Psoas muscle (tissue), 8 donors: ENCODE data around the gene TTC9. TPM values are rescaled to one million over a fixed set of nuclear protein-coding genes. Genes with fewer than 3 reads are reported as not detected.
"Not testable (repeated sequence)": the region's sequence is repeated elsewhere in the genome, so short reads cannot be mapped to it uniquely, and the experiment has no call there.

Source experiments
- ATAC-seq, 4 donors: fragments of 200-7000 bp; cut with Tn5 transposase; one replicate each; pipeline ENCODE4 v1.9.1; 2020; ENCODE audit warnings: moderate library complexity in 3 of 4, mild to moderate bottlenecking in 2 of 4
- DNase-seq, 2 donors: peaks; one replicate each; pipeline ENCODE4 v3.0.0-alpha.2; 2020
- H3K27ac ChIP-seq: fragments of 200-600 bp; one replicate; pipeline ENCODE4 v1.8.0; 2022
- H3K27me3 ChIP-seq, 3 donors: fragments of 200-600 bp in 1 of 3; one replicate each; pipeline versions ENCODE4 v1.6.1 to v1.8.0; 2013 to 2022; ENCODE audit warnings: low read length in 2 of 3, mild to moderate bottlenecking in 2 of 3, moderate library complexity in 1 of 3; ENCODE audit not compliant: insufficient read depth in 3 of 3
- H3K36me3 ChIP-seq, 2 donors: fragments of 200-600 bp in 1 of 2; one replicate each; pipeline versions ENCODE4 v1.6.1 to v1.8.0; 2013 to 2022; ENCODE audit warnings: low read depth in 1 of 2, mild to moderate bottlenecking in 1 of 2, moderate library complexity in 1 of 2; ENCODE audit not compliant: insufficient read depth in 1 of 2
- H3K4me1 ChIP-seq: fragments of 200-600 bp; one replicate; pipeline ENCODE4 v1.8.0; 2022
- H3K4me3 ChIP-seq: fragments of 200-600 bp; one replicate; pipeline ENCODE4 v1.8.0; 2022; ENCODE audit warnings: mild to moderate bottlenecking
- H3K9me3 ChIP-seq: fragments of 200-600 bp; one replicate; pipeline ENCODE4 v1.8.0; 2022
- WGBS, 3 donors: extraction: QIAGEN DNeasy Blood & Tissue Kit; methylation state at CpG; one replicate each; pipeline versions ENCODE4 v1.1.6 to v1.1.7; 2013; 5-methylcytosine and 5-hydroxymethylcytosine counted together
- intact Hi-C, 2 donors: fragments of 100-400 bp; cut with DNase I; formaldehyde crosslinking; loops; one replicate each; pipeline versions ENCODE4 v1.11.0 to v1.14.2; 2022
- polyA plus RNA-seq, 3 donors: library from polyadenylated mRNA; stranded (reverse); fragments of 200-250 nt; gene quantifications; one replicate each; pipeline ENCODE4 v1.2.3, GENCODE V29; 2013
- total RNA-seq, 4 donors: library from RNA; stranded (reverse); fragmentation: NEBNext Ultra II Directional in 2 of 4; extraction: Animal tissue kit (Norgen Biotek cat#: 25700) in 2 of 4; gene quantifications; one replicate each; pipeline versions ENCODE4 v1.2.1 to v1.2.4, GENCODE V29; 2021 to 2023
- TF ChIP-seq, protein P1 (sequence below): fragments of 200-600 bp; IDR thresholded peaks from one replicate; pipeline ENCODE4 v1.8.0; 2022; ENCODE audit warnings: antibody characterized with exemption
- donor health status: healthy with polysubstance abuse.
- donor health status: DM: no; HTN: no; CAD: no; lungs with moderate emphysema.
- donor health status: Bipolar disorder and iron deficiency.
- donor health status: healthy.
- donor health status: DM: yes; HTN: yes; CAD: no.
- donor health status: DM: no; HTN: no; CAD: no.
- donor health status: DM: no; HTN: no; CAD: no.
- donor health status: DM: yes; HTN: yes; CAD: no.

Gene TTC9
- total and polyA plus RNA-seq, 7 donors: 2.5 to 15.1 (median 5.4) TPM

DNA sequence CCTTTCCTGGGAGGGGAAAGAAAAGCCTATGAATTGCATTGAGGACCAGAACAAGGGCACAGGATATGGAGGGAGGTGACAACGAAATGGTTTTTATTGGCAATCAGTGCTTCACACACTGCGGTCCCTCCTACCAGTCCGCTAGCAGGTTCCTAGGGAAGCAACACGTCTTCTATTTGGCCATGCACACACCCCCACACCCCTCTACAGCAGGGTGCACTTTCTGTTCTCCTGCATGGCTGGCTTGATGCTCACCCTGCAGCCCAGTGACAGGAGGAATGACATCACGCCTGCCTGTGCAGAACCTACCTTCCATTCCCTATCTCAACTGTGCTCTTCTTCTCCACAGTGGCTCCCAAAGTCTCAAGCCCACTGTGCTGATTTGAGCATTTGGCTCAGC is 57.9 kb downstream of the TTC9 start:
- H3K4me3 ChIP-seq: no peak overlapping the region
- H3K27me3 ChIP-seq: peaks cover 0 to 7% (median 0%) of the 10 kb centered on the region in 3 donors
- no peaks in the 10 kb centered on the region for H3K4me1 ChIP-seq
- no peak for ATAC-seq
- H3K36me3 ChIP-seq: no peaks in the 10 kb centered on the region
- 72 to 86% (median 73%) methylated on average over 5 of the region's 5 CpGs for WGBS, 3 donors
- TF ChIP-seq, protein P1, sequence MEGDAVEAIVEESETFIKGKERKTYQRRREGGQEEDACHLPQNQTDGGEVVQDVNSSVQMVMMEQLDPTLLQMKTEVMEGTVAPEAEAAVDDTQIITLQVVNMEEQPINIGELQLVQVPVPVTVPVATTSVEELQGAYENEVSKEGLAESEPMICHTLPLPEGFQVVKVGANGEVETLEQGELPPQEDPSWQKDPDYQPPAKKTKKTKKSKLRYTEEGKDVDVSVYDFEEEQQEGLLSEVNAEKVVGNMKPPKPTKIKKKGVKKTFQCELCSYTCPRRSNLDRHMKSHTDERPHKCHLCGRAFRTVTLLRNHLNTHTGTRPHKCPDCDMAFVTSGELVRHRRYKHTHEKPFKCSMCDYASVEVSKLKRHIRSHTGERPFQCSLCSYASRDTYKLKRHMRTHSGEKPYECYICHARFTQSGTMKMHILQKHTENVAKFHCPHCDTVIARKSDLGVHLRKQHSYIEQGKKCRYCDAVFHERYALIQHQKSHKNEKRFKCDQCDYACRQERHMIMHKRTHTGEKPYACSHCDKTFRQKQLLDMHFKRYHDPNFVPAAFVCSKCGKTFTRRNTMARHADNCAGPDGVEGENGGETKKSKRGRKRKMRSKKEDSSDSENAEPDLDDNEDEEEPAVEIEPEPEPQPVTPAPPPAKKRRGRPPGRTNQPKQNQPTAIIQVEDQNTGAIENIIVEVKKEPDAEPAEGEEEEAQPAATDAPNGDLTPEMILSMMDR: no peak
- no peaks in the 10 kb centered on the region for H3K9me3 ChIP-seq
- intact Hi-C loops: no loop called here
- no peak overlapping the region for H3K27ac ChIP-seq
- no peak for DNase-seq

DNA sequence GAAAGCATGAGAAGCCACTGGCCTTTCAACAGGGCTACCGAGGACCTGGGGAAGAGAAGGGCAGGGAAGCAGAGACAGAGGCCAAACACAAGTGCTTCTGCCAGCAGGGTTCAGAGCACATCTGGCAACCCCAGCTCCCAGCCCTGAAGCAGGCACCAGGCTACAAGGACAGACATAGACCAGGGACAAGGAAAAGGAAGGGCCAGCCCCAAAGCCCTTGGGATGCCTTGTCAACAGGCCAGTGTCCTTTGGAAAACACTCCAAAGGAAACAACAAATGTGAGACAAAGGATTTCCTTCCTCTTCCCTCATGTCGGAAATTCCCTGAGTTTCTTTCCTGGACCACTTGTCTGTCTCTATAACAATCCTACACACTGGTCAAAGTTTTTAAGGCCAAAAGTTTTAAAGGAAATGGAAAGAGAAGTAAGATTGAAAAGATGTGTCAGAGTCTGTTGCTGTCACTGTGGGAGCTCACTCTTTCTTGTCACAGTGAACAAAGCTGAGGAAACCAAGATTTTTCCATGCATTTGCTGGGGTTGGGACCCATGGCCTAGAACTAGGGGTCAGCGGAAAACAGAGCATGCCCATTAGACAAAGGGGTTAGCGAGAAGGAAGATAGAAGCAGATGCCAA is 59.4 kb downstream of the TTC9 start:
- Histone ChIP-seq H3K9me3 (no peaks in the 10 kb centered on the region), H3K4me3 (no peak overlapping the region), H3K27me3 (peaks cover 0 to 7% (median 0%) of the 10 kb centered on the region in 3 donors), H3K36me3 (no peaks in the 10 kb centered on the region), H3K27ac (no peak overlapping the region), H3K4me1 (no peaks in the 10 kb centered on the region)
- DNase-seq: no peak
- intact Hi-C loops: no loop called here
- TF ChIP-seq, protein P1: no peak
- 61 to 65% (median 61%) methylated on average over 4 of the region's 4 CpGs for WGBS, 3 donors
- ATAC-seq: no peak

DNA sequence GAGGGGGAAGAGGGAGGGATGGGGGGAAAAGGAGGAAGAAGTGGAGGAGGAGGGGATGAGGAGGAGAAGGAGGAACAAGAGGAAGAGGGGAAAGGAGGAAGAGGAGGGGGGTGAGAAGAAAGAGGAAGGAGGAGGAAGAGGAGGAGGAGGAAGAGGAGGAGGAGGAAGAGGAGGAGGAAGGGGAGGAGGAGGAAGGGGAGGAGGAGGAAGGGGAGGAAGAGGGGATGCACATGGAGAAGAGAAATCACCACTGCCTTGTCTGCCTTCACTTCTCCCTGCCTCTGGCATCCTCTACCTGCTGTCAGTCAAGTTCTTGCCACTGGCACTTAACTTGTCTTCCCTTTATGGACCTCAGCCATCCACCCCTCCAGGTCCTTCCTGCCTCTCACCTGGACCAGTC is 59.9 kb downstream of the TTC9 start:
- Histone ChIP-seq H3K9me3 (no peaks in the 10 kb centered on the region), H3K4me1 (no peaks in the 10 kb centered on the region), H3K4me3 (no peak overlapping the region), H3K27me3 (peaks cover 0 to 7% (median 0%) of the 10 kb centered on the region in 3 donors), H3K27ac (no peak overlapping the region), H3K36me3 (no peaks in the 10 kb centered on the region)
- intact Hi-C loops: no loop called here
- ATAC-seq: no peak
- no peak for DNase-seq
- TF ChIP-seq, protein P1: no peak

DNA sequence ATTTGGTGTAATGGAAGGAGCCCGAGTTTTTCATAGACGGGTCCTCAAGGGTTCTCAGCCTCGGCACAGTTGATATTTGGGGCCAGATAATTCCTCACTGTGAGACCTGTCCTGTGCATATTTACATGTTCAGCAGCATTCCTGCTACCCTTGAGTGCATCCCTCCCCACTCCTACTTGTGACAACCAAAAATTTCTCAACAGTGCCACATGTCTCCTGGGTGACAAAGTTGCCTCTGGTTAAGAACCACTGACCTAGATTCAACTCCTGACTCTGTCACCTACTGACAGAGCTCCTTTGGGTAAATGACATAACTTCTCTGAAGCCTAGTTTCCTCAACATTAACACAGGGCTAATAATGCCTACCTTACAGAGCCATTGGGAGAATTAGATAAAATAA is 60.4 kb downstream of the TTC9 start:
- Histone ChIP-seq H3K36me3 (no peaks in the 10 kb centered on the region), H3K4me1 (no peaks in the 10 kb centered on the region), H3K27ac (no peak overlapping the region), H3K27me3 (peaks cover 0 to 7% (median 0%) of the 10 kb centered on the region in 3 donors), H3K4me3 (no peak overlapping the region), H3K9me3 (no peaks in the 10 kb centered on the region)
- DNase-seq (no peak), ATAC-seq (no peak)
- TF ChIP-seq, protein P1: no peak
- intact Hi-C loops: no loop called here
- WGBS, 3 donors: 53 to 81% (median 78%) methylated on average over 3 of the region's 3 CpGs

DNA sequence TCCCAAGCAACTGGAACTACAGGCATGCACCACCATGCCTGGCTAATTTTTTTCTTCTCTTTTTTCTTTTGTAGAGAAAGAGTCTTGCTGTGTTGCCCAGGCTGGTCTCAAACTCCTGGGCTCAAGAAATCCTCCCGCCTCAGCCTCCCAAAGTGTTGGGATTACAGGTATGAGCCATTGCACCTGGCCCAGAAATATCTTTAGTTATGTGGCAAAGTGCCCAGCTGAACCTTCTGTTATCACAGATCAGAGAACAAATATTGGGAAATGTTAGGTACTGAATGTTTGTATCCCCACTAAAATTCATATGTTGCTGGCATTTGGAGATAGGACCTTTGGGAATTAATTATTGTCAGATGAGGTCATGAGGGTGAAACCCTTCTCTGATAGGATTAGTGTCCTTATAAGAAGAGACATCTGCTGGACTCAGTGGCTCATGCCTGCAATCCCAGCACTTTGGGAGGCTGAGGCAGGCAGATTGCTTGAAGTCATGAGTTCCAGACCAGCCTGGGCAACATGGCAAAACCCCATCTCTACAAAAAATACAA is 62.0 kb downstream of the TTC9 start:
- ATAC-seq, H3K27me3 ChIP-seq, DNase-seq, H3K4me3 ChIP-seq, H3K27ac ChIP-seq, intact Hi-C loops, H3K9me3 ChIP-seq, H3K36me3 ChIP-seq, H3K4me1 ChIP-seq: not testable (repeated sequence)
- 80 to 89% (median 89%) methylated on average over 1 of the region's 1 CpG for WGBS, 3 donors
